NOMO-1 treated with dmso at 0.1 percent for 144 hours (cell line): ENCODE data around the gene IFI27L2.

Experiments
- DNase-seq: peaks from one replicate; lab custom pipeline; 2025; ENCODE audit not compliant: unreplicated experiment; lab: John Stamatoyannopoulos, UW

Gene IFI27L2

DNA sequence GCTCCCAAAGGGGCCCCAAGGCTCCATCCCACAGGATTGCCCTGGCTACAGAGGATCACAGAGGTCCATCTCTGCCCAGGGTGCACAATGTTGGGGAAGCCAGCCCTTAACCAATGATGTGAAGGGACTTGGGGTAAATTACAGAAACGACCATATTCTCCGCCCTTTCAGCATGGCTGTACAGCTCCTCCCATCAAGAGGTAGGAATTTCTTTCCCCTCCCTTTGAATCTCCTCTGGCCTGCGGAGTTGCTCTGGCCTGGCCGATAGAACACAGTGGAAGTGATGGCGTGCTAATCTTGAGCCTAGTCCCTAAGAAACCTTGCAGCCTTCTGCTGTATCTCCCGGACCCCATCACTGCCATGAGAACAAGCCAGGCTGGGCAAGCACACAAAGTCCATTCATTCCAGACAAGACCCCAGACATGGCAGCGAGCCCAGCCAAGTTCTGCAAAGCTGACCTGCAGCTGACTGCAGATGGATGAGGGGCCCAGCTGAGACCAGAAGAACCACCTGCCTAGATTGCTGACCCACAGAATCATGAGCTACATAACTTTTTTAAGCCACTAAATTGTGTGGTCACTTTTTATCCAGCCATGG, 25.8 kb downstream of the IFI27L2 start:
- DNase-seq, result no peak

DNA sequence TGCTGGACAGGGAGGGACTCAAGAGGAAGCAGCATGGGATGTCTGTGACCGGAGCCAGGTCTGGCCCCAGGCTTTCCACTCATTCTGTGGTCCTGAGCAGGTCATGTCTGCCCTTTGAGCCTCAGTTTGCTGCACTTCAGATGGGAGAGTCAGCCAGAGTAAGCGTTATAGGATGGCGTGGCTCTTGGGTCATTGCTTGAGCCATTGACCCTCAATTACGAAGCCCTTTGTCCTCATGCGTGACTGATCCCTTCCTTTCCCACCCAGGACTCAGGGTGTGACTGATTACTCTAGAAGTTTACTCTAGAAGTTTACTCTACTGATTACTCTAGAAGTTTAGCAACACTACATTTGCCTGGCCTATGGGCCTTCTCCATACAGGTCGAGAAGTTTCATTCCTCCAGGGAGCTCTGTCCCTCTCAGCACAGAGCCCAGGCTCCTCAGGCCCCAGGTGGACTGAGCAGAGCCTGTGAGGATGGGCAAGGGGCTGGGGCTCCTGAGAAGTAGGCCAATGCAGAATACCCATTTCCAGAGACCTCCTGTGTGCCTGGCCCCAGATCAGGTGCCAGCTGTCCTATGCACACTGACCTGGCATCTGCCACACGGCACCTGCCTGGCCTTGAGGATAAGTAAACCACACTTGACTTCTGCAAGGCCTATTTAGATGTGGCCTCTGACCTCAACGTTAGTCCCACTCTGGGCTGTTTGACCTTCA, 26.5 kb downstream of the IFI27L2 start:
- no peak for DNase-seq

- no peak for DNase-seq
These were observed 27.7 kb downstream of the IFI27L2 start for GRCh38 chr14:94101748-94102147.

DNA sequence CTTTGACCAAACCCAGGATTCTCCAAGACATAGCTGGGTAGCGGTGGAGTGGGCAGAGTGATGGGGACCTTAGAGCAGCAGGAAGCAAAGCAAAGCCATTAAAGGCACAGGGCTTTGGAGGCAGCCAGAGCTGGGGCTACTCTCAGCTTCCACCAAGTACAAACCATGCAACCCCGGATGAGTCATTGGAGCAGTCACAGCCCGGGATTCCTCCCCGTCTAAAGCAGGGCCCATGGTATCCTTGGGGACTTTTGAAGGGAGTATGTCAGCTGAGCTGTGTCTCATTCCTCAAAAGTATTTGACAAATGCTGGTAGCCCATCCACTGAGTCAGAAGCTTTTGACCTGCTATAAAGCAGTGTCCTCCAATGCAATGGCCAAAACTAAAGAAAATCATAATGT, 28.6 kb downstream of the IFI27L2 start:
- DNase-seq, result no peak

- no peak for DNase-seq
These were observed 30.4 kb downstream of the IFI27L2 start for GRCh38 chr14:94099006-94099405.

- peak; percentile 38 for DNase-seq
These were observed 30.9 kb downstream of the IFI27L2 start for GRCh38 chr14:94098326-94098992.

- no peak for DNase-seq
These were observed 32.3 kb downstream of the IFI27L2 start for GRCh38 chr14:94097091-94097490.

DNA sequence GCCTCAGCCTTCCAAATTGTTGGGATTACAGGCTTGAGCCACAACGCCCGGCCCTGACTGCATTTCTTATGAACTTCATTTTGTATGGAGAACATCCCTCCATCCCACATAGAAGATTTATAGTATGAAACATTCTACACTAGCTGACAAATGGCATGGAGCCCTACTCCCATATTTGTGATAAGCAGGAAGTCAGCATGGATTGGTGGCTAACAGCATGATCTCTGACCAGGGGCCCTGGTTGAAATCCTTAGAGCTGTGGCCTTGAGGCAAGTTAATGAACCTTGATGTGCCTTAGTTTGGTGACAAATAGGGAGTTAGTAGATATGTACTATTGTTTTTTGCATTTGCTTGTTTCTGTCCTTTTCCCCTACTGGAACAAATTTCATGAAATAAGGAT, 36.0 kb downstream of the IFI27L2 start:
- DNase-seq, result no peak

DNA sequence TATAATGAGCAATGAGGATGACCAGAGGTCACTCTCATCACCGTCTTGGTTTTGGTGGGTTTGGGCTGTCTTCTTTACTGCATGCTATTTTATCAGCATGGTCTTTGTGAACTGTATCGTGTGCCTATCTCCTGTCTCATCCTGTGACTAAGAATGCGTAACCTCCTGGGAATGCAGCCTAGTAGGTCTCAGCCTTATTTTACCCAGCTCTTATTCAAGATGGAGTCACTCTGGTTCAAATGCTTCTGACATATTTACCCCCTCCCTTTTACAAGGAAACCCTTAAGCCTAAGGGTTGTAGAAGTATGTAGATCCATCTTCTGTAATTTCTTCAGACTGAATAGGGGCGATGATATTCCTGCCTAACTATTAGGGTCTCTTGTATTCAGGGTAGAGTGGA, 39.9 kb downstream of the IFI27L2 start:
- no peak for DNase-seq

- no peak for DNase-seq
These were observed 40.9 kb downstream of the IFI27L2 start for GRCh38 chr14:94088516-94088915.

DNA sequence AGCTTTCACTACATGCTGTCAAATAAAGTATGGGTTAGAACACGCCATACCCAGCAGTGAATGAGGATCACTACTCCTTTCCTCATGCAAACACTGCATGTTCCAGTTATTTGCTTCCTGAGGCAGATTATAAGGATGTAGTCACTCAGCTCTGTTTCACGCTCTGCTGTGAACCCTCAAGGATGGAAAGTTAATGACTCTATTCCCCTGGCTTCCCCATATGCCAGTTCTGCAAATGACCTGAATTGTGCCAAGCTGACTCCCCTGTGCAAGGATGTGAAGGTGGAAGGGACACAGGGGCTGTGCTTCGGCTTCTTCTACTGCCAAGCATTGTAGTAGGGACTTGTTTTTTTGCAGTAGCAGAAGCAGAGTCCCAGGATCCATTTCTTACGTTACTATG, 41.5 kb downstream of the IFI27L2 start:
- DNase-seq, result no peak

DNA sequence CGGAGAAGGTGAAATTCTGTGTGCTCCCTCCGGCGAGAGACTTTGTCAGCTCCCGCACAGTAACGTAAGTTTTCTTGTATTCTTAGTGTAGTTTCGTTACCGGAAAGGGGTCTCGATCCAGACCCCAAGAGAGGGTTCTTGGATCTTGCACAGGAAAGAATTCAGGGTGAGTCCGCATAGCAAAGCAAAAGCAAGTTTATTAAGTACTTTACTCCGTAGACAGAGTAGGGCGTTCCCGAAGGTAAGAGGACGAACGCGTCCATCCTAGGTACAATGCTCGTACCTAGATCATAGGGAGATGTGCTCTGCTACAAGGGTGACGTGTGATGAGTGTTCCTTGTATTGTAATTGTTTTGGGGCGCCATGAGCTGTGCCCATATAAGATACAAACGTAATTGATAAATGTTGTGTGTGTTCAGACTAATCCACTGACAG, 48.0 kb downstream of the IFI27L2 start:
- DNase-seq, result no peak

- DNase-seq, result peak; percentile 89
These were observed 48.6 kb downstream of the IFI27L2 start, which contains the start of the genes DDX24 and IFI27L1 for GRCh38 chr14:94080621-94081385. DDX24 (minus strand) TSS chr14:94081202; CDS start chr14:94079742, 1,460 bp downstream. IFI27L1 (plus strand) TSS chr14:94081310; CDS start chr14:94096938, 15,628 bp downstream.

DNA sequence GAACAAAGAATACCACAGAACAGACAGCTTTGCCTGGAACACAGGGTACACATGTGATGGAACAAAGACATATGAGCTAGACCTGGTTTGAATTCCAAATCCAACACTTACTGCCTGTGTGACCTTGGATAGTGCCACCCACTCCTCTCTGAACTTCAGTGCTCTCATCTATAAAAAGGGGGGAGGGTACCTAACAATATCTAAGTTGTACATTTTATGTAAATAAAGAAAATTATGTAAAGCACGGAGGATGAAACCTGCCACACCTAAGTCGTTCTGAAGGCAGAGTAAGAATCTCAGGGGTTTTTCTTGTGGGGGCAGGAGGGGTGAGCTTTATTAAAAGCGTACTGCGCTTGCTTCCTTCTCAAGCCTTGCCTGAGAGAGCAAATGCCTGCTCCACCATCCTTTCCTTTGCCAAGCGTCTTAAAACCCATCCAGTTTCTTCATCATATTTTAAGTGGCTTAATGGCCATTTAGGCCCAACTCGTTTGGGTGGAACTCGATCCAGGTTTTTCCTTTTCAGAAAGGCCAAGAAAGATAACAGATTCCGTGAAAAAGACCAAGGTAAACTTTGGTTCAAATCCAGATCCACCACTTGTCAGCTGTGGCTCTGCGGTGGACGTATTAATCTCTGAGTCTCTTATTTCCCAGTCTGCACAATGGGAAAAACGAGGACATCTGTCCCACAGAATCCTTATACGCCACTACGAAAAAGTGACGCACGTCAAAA, 49.3 kb downstream of the IFI27L2 start:
- DNase-seq, result no peak

- DNase-seq, result no peak
These were observed 51.6 kb downstream of the IFI27L2 start for GRCh38 chr14:94077823-94078222.
